Gastroesophageal sphincter (tissue), 3 donors: Measurements from ENCODE around the gene NRXN3.

ENCODE experiments used
- EP300 ChIP-seq: sonication (generic); formaldehyde crosslinking; IDR thresholded peaks from one replicate; pipeline ENCODE4 v1.6.1; 2017; ENCODE audit warnings: antibody characterized with exemption, mild to moderate bottlenecking
- POLR2A ChIP-seq, 2 donors: fragments of 450-650 bp; IDR thresholded peaks; one replicate each; pipeline ENCODE4 v1.6.1; 2017; ENCODE audit warnings: antibody characterized with exemption in 2 of 2, mild to moderate bottlenecking in 2 of 2, moderate library complexity in 1 of 2
- POLR2AphosphoS5 ChIP-seq: sonication (generic); formaldehyde crosslinking; IDR thresholded peaks from one replicate; pipeline ENCODE4 v1.6.1; 2017; ENCODE audit warnings: antibody characterized with exemption
- TF ChIP-seq, protein P1 (sequence below), 4 experiments: fragments of 200-600 bp in 2 of 4; fragments of 450-650 bp in 2 of 4; sonication (generic) in 1 of 4; IDR thresholded peaks; one replicate each; pipeline ENCODE4 v1.5.1; 2017 to 2019; ENCODE audit warnings: antibody characterized with exemption in 4 of 4, mild to moderate bottlenecking in 2 of 4, moderate library complexity in 2 of 4

DNA sequence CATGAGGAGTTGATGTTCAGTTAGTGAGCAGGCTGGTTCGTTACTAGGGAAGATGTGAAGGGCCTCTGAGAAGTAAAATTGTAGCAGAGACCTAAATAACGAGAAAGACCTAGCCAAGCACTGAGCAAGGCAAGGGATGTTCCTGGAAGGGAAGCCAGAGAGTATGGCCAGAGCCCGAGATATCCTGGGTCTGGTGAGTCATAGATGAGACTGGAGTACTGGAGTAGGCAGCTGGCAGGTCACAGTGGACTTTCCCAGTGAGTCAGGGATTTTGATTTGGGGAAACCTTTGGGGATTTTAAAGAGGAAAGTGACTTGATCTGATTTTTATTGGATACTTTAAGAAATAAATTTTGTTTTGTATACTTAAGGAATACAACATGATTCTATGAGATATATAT is 1672.1 kb downstream of the NRXN3 start:
- TF ChIP-seq, protein P1, sequence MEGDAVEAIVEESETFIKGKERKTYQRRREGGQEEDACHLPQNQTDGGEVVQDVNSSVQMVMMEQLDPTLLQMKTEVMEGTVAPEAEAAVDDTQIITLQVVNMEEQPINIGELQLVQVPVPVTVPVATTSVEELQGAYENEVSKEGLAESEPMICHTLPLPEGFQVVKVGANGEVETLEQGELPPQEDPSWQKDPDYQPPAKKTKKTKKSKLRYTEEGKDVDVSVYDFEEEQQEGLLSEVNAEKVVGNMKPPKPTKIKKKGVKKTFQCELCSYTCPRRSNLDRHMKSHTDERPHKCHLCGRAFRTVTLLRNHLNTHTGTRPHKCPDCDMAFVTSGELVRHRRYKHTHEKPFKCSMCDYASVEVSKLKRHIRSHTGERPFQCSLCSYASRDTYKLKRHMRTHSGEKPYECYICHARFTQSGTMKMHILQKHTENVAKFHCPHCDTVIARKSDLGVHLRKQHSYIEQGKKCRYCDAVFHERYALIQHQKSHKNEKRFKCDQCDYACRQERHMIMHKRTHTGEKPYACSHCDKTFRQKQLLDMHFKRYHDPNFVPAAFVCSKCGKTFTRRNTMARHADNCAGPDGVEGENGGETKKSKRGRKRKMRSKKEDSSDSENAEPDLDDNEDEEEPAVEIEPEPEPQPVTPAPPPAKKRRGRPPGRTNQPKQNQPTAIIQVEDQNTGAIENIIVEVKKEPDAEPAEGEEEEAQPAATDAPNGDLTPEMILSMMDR (IDR thresholded peaks at IDR 0.05), result no peak
- TF ChIP-seq POLR2A (IDR thresholded peaks at IDR 0.05), result no peak
- no peak for TF ChIP-seq POLR2AphosphoS5
- no peak for TF ChIP-seq EP300
